AG20443 (cell line): ENCODE measurements around the gene FRMD5.

Experiments
- DNase-seq: peaks from one replicate; pipeline ENCODE4 v3.0.0; 2012; ENCODE audit warnings: low spot score, mixed read lengths

FRMD5 gene

DNA sequence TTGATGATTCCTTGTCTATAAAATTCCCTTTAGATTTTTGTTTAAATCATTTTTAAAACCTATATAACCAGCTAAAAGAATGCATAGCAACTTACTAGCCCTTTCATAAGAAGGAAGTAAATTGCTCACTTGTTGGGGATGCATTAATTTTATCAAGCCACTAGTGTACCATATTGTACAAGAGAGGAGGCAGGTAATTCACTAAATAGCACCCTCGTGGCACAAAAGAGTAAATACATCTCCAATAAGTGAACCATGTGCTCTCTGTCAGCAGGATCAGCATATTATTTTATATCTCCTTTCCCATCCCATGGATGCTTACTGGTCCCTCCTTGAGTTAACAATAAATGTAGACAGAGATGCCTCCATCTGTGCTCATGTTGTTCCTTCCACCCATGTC lies 34.3 kb downstream of the FRMD5 start:
- DNase-seq: no peak

DNA sequence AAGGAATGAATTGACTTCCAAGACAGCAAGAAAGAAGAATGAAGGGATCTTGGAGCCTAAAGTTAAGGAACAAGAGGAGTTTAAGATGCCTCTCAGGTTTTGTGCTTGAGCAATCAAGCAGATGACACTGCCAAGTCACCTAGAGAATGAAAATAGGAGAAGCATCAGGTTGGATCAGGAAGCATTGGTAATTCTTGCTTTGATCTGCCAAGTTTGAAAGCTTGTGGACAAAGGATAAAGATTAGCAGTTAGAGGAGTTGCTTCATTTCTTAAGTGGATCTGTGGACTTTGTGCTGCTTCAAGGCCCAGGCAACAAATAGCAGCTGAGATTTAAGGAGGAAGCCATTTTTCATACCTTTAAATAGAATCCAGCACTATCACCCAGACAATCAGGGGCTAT lies 35.6 kb downstream of the FRMD5 start:
- no peak for DNase-seq

DNA sequence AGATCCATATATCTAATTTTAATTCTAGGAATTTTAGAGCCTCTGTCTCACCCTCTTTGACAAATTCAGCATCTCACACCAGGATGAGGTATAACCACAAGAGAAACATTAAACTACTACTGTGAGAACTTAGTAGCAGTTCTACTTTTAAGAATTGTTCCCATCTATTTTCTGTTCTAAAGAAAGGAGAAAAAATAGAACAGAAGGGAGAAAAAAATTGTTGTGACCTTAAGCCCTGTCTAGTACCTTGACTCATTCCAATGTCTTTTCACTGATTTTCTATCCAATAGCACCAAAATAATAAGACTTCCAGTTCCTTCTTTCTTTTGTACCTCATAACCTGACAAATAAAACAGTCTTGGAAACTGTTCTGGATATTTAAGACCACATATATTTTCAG lies 37.0 kb downstream of the FRMD5 start:
- no peak for DNase-seq

DNA sequence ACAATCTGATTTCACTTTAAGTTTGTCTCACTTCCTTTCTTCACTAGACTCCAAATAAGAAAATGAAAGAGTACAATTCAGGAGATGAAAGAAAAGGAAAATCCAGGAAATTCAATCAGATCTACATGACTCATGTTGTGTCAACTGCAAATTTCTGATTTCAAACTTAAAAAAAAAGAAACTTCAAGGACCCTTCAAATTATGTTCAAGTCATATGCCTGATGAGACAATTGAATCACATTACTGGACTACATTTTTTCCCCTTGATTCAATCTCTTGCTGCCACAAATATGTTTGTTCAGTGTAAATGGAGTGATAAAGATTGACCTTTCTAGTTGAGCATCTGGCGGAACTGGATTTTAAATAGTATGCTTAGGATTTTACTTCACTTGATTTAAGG lies 37.4 kb downstream of the FRMD5 start:
- DNase-seq: peak; percentile 43

DNA sequence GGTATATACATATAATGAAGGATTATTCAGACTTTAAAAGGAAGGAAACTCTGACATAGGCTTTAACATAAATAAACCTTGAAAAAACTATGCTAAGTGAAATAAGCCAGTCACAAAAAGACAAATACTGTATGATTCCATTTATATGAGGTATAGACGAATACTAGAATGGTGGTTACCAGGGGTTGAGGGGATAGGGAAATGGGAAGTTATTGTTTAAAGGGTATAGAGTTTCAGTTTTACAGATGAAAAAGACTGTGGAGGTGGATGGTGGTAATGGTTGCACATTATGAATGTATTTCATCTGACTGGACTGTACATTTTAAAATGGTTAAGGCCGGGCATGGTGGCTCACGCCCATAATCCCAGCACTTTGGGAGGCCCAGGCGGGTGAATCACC lies 41.7 kb downstream of the FRMD5 start:
- DNase-seq: no peak

DNA sequence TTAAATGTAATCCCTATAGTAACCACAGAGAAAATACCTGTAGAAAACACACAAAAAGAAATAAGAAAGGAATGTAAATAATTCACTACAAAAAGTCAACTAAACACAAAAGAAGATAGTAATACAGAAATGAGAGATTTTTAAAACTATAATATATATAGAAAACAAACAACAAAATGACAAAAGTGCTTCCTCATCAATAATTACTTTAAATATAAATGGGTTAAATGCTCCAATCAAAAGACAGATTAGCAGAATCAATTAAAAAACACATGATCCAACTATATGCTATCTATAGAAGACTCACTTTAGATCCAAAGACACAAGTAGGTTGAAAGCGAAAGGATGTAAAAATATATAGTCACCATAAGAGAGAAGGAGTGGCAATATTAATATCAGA lies 45.8 kb downstream of the FRMD5 start:
- DNase-seq: no peak

DNA sequence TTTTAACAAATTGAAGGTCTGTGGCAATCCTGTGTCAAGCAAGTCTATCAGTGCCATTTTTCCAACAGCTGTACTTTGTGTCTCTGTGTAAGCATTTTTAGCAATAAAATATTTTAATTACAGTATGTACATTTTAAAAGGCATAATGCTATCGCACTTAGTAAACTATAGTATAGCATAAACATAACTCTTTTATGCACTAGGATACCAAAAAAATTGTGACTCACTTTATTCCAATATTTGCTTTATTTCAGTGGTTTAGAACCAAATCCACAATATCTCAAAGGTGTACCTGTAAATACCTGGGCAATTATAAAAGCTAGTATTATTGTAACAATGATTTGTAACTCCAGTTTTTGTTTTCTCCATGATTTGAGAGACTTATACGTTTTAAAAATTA lies 46.5 kb downstream of the FRMD5 start:
- DNase-seq: no peak

DNA sequence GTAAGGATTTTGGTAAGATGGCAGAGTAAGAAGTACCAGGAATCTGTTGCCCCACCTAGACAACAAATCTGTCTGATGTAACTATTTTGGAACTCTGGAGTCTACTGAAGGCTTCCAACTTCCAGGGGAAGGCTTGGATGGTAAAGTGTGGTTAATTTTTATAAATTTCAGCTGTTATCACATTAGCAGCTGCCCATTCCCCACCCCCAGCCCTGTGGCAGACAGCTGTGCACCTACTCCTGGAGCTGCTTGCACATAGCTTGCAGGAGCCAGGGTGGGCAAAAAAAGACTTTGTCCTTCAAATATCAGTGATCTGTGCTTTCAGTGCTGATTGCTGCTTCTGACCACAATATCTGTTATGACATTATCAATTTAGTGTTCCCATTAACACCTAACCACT lies 47.4 kb downstream of the FRMD5 start:
- DNase-seq: no peak

DNA sequence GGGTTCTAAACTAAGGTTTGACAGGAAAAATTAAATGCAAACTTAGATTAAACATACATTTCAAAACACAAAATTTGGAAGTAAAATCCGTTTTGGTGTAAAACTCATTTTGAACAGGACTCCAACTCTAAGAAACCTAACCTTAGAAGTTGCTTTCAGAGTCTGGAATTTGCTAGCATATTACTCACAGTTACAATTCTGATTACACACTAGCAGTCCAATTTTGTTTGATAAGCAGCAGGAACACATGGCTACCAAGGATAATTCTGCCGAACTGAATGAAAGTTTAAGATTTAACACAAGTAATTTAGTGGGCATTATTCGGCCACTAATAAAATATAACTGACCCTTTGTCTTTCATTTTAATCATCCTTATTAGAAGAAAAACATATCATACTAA lies 49.6 kb downstream of the FRMD5 start:
- DNase-seq: no peak

DNA sequence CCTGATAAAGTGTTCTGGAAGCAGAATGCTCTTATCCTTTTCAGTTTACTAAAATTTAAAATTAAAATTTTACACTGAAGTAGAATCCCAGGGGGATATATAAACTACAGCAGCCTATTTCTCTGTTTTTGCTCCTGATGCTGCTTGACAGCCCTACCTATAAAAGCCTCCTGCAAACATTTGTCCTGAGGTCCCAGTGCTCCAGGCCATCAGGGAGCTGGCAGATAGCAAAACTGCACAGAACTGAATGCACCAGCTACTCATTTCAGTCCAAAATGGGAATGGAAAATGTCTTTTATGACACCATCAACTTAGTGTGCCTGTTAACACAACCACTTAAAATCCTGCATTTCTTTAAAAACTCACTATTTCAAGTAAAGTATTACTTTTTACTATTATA lies 50.1 kb downstream of the FRMD5 start:
- DNase-seq: no peak

DNA sequence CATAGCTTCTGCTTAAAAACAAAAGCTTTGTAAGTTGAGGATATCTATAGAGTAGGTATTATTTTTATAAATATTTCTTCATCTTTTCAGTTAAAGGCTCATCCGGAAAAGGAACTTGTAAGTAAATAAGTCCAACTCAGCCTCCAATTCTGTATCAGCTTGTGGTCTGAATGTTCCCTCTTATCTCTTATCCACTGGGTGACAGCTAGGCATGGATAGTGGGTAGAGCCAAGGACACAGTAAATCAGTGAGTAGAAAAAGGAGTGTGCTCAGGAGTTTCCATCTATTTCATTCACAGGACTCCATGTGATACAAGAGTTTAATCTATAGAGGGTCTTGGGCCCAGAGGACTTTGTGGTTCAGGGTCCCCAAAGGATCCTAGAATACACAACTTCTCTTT lies 50.9 kb downstream of the FRMD5 start:
- DNase-seq: no peak

DNA sequence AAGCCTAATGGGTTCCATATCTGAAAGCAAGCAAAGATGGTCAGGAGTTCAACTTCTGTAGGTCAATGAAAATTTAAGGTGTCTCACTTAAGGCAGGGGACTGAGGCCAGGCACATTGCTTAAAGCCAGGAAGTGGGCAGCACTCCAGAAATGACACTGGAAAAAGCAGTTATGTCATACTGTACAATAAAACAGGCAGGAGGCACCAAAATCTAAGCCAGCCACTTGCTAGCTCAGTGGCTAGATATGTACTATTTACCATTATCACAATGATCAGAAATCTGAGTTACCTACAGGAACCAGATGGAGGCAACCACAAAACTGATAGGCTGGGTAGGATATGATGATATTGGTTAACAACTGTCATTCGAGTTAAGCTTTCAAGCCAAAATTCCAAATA lies 57.3 kb downstream of the FRMD5 start:
- peak; percentile 28 for DNase-seq

DNA sequence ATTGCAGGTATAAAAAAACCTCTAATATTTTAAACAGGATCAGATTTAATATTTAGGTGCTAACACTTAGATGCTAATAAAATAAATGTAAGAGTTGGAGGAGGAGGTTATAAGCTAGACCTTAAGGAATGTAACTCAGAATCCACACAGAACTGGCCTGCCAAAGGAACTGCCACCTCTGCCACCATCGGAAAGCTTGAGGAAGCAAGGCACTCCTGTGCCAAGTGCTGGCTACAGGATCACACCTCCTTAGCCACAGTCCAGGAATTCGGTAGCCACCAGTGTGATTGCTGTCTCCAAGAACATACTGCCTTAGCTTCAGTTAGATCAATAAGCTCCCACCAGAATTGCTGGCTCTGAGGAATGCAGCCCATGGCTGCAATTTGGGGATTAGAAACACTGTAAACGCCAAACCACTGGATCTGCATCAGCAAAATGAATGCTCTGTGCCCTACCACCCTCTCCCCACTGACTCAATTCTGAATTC lies 58.0 kb downstream of the FRMD5 start:
- DNase-seq: no peak

DNA sequence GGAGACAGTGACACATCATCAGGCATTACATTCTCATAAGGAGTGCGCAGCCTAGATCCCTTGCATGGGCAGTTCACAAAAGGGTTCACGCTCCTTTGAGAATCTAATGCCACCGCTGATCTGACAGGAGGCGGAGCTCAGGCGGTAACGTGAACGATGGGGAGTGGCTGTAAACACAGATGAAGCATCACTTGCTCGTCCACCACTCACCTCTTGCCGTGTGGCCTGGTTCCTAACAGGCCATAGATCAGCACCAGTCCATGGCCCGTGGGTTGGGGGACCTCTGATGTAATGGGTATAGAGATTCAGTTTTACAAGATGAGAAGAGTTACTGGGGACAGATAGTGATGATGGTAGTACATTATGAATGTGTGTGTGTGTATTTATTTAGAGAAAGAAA lies 63.0 kb downstream of the FRMD5 start:
- no peak for DNase-seq

DNA sequence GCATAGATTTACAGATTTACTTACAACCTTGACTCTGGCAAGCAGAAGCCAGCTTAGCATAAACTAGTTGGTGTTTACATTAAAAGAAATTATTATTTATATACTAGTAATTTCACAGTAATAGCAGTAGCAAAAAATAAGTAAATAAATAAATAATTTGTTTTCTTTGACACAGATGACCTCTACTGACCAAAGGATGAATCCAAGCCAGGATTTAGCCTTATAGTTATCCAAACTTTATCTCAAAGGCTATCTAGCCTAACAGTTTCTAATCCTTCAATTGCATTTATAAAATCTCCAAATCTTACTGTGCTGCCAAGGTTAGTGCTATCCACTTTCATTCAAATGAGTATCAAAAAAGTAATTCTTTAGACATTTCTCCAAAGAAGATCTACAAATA lies 64.3 kb downstream of the FRMD5 start:
- DNase-seq: no peak

DNA sequence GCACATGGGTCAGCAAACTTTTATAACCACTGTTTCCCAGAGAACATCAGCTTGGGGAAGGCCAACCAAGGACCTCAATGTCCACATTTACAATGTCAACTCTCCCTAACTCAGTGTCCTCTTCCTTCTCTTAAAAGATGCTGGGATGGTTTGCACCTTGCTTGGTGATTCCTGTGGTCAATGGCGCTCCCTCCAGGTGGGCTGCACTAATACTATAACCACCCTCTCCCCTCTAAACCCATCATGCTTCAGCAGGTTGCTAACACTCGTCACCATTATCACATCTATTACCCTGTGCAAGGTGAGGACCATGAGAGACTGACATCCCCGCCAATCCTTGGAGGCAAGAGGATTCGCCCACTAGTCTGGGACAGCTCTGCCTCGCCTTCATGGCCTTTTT lies 65.2 kb downstream of the FRMD5 start:
- no peak for DNase-seq

DNA sequence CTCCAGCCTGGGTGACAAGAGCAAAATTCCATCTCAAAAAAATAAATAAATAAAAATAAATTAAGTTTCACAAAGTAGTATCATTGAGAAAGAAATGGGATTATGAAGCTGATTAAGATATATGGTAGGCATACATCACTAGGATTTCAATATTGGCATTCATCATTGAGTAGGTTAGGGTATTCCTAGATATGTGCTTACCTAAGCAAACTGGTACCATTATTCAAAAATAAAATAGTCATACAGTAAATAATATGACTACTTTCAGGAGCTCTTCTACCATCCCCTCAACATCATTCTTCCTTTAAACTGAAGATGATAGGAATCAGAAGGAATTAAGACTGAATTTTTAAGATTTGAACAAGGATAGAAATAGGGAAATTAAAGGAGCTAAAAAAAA lies 66.6 kb downstream of the FRMD5 start:
- no peak for DNase-seq

DNA sequence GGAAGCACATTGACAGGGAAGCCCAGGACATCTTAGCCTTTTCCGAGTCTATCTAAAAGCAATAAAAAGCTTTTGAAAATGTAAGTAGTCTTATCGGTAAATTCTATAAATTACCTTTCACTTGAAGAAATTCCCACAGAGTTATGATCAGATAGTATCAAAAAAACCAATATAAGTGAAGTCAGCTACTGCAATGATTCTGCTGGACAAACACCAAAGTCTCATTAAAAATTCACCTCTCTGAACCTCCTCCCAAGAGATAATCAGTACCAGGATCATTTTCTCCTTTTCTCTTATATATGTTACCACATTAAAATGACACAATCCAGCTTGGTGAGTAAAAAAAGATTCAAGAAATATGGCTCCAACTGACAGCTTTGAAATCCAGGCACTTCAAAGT lies 69.2 kb downstream of the FRMD5 start:
- no peak for DNase-seq

DNA sequence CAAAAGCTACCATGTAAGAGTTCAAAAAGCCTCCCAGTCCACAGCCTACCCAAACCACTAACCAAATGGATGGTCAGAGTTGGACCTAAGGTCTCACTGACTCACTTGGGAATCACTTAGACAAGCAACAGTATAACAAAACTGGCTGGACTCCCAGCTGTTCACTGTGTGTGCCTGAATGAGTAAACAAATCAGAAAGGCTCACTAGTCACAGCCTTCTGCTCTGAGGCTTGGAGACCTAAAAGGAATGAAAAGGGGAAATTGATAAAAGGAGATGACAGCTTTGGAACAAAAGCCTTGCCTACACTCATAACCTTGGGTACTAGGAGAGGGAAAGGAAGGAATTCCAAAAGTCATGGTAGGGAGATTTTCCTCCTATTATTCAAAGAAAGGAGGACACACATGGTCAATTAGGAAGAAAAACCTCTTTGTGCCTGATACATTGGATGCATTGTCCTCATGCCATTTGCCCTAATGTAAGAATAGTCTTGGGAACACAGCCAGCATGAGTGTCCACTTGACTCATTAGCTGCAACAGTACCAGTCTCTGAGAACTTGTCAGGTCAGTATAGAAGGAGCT lies 92.3 kb downstream of the FRMD5 start:
- DNase-seq: peak; percentile 83

DNA sequence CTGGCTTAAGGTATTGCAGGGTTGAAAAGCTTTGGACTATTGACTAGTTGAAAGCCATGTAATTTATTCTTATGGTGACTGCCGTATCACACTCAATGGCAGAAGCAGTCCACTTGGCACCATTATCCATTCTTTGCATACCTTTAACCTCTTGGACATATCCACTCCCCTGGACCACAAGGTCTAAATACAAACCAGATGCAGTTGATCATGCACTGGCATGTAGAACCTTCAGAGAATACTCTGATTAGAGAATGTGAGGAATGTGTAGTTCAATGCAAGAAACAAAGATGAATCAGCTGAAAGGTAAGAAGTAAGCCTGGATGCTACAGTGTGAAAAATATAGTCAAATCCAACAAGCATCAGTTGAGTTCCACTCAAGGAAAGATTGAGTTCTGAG lies 93.1 kb downstream of the FRMD5 start:
- DNase-seq: peak; percentile 47

DNA sequence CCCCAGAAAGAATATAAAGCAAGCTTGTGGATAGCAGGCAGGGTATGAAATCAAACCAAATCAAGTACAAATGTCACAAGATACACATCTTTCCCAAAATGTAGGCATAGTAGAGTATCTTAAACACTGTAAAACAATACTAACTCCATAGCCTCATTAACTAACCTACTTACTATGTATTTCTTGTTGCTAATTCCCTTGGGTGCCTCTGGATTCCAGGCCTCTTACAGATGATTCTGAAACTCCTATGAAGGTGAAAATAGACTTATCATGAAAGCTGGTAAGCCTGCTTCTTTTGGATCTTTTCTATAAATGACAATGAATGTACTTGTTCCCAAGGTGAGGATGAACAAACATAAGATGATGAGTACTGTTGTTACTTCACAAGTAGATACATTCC lies 93.8 kb downstream of the FRMD5 start:
- DNase-seq: no peak

DNA sequence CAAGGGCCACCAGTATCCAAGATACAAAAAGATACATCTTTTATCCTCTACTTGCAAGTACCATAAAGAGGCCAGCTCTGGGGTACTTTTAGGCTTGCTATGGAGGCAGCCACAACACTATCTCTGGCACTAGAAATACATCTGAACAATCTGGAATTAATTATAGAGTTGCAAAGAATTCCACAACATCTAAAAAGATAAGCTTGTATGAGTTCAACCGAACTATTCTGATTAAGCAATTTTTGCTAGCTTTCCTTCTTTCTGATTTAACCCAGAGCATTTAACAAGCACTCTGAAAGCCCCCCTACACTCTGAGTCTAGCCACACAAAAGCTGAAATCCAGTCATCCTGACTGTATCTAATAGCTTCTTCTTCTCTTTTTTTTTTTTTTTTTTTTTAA lies 95.4 kb downstream of the FRMD5 start:
- no peak for DNase-seq

DNA sequence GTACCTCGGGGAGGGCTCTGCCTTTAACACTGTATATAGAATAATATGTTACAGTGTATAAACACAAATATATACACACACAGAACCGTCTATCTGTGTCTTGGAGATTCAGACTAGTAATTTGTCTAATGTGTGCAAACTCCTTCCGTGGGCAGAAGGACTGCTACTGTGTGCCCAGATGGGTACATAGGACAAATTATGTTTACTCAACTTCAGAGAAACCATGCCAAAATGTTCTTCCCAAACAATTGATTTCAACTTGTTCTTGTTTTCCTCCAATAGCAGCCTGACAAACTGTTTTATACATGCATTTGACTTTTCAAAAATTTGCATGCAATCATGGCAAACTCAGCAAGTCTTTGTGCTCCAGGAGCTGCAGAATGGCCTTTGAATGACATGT lies 97.5 kb downstream of the FRMD5 start:
- DNase-seq: no peak

DNA sequence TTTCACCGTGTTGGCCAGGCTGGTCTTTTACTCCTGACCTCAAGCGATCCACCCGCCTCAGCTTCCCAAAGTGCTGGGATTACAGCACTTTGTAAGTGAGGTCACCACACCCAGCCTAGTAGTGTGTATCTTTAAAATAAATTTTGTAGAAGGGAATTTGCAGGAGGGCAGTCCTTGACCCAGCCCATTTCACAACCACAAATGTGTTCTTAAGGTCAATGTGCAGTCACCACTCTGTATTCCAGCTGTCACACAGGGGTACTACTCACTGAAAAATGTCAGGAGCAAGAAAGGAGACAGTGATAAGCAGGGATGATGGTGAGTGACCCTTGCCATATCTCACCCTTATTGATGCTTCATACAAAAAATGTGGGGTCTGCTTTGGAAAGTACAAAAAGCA lies 98.5 kb downstream of the FRMD5 start:
- DNase-seq: no peak

DNA sequence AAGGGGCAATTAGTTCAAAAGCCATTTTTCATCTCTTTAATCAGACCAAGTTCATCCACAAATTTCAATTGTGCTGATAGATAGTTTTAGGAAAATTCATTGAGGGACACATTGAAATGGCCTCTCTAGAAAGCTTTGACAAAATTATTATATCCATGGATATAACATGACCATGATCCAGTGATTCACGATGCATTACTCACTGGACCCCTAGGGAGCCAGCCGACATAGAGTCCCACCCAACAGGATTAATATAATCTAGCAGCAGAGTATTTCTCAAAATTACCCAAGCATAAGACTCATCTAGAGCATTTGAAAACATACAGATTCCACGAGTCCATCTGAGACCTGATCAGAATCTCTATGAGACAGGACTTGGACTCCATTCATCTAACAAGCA lies 100.3 kb downstream of the FRMD5 start:
- no peak for DNase-seq
